HG03558 (cell line): Measurements from ENCODE around the gene YEATS2.
"Not testable (repeated sequence)": the region's sequence is repeated elsewhere in the genome, so short reads cannot be mapped to it uniquely, and the experiment has no call there.

Experiments
- ATAC-seq: cut with Tn5 transposase; IDR thresholded peaks from one replicate; pipeline ENCODE4 v1.9.1; 2021; ENCODE audit warnings: moderate number of reproducible peaks; ENCODE audit not compliant: unreplicated experiment; ENCODE audit errors: extremely low read depth

Gene YEATS2

DNA sequence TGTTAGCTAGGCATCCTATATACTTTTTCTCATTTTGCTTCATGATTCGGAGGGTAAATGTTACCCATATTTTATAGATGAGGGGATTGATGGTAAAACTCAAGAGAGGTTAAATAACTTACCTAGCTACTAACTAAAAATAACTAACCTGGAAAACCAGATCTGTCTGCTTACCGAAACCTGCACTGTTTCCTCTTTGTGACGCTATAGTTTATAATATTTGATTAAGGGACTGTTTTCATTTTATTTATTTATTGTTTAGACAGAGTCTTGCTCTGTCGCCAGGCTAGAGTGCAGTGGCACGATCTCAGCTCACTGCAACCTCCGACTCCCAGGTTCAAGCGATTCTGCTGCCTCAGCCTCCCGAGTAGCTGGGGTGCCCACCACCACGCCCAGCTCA lies 71.9 kb downstream of the YEATS2 start:
- no peak for ATAC-seq

GRCh38 chr3:183774631-183775030 lies 77.0 kb downstream of the YEATS2 start:
- ATAC-seq, result no peak

GRCh38 chr3:183775781-183776180 lies 78.2 kb downstream of the YEATS2 start:
- no peak for ATAC-seq

DNA sequence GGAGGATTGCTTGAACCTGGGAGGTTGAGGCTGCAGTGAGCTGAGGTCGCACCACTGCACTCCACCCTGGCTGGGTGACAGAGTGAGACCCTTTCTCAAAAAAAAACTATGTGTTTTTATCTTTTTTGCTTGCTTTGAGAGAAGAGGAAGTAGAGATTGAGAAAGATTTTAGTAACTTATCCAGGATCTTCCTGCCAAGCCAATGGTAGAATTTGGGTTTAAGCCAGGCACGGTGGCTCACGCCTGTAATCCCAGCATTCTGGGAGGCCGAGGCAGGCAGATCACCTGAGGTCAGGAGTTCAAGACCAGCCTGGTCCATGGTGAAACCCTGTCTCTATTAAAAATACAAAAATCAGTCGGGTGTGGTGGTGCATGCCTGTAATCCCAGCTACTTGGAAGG lies 78.9 kb downstream of the YEATS2 start:
- ATAC-seq, result not testable (repeated sequence)

GRCh38 chr3:183777016-183777618 lies 79.5 kb downstream of the YEATS2 start:
- ATAC-seq, result no peak

DNA sequence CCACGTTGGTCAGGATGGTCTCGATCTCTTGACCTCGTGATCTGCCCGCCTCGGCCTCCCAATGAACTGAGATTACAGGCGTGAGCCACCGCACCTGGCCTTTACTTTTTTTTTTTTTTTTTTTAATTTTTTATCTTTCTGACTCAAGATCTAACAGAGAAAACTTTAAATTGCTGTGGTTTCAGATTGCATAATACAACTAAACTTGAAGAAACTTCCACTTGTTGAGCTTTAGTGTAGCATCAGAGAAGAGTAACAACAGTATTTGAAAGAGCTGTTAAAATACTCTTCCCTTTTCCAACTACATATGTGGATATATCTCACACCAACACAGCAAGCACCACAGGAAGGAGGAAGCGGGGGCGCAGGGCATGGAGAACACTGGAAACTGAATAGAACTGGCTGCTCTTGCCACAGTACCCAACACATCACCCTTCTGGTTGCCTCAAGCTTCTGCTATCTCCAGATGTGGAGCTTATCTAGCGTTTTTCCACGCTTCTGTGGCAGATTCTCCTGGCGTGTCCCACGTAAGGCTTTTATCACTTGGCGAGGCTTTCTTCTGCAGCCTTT lies 82.4 kb downstream of the YEATS2 start:
- ATAC-seq, result no peak

GRCh38 chr3:183781246-183781645 lies 83.6 kb downstream of the YEATS2 start:
- ATAC-seq, result no peak

GRCh38 chr3:183782576-183783276 lies 85.1 kb downstream of the YEATS2 start:
- ATAC-seq, result no peak

DNA sequence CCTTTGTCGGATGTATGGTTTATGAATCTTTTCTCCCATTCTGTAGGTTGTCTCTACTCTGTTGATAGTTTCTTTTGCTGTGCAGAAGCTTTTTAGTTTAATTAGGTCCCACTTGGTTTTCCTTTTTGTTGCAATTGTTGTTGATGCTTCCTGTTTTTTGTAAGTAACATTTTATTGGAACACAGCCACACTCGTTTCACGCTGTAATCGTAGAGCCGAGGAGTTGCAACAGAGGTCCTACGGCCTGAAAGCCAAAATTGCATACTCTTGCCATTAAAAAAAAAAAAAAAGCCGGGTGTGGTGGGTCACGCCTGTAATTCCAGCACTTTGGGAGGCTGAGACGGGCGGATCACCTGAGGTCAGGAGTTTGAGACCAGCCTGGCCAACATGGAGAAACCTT lies 86.9 kb downstream of the YEATS2 start:
- not testable (repeated sequence) for ATAC-seq

DNA sequence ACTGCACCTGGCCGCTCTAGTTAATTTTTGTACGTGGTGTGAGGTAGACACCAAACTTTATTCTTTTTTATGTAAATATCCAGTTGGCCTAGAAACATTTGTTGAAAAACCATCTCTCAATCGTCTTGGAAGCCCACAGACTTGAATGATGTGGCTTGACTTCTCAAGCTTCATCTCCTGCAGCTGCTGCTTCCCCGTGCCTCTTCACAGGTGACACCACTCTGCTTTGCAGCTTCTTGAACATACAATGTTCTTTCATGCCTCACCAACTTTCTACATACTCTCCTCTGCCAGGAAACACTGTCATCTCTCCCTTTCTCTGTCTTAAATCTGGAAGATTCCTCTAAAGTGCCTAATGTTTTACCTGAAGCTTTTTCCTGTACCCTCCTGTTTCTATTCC lies 92.2 kb downstream of the YEATS2 start:
- ATAC-seq, result no peak

GRCh38 chr3:183790700-183791099 lies 93.1 kb downstream of the YEATS2 start:
- no peak for ATAC-seq

DNA sequence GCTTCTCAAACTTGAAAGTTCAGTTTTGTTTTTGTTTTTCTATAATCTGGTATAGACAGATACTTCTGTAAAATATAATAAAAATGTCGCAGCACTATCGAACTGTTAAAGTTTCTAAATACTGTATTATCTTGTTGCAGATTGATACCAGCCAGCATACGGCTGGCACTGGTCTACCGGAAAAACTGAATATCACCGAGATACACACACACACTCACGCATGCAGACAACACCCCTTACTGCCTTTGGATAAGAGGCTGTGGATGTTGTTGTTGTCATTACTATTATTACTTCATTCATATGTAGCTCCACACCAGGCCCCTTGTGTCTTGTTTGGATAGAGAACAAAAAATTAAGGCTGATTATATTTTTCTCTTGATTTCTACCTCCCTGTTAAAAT lies 95.4 kb downstream of the YEATS2 start:
- ATAC-seq, result no peak

DNA sequence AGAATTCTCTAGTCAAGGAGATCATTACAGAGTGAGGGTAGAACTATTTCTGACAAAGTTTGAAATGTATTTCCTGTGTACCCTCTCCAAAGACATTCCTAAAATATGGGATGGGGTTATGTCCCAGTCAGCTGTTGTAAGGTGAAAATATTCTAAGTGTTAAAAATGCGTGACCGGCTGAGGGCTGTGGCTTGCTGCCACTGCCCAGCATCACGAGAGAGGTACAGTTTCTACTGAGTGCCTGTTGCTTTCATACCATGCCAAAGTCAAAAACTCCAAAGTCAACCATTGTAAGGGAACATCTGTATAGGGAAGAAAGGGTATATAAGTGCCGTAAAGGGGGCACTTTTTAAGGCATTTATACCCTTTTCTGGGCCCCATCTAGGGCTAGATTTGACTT lies 96.9 kb downstream of the YEATS2 start:
- no peak for ATAC-seq

- ATAC-seq, result no peak
These were observed 98.8 kb downstream of the YEATS2 start for GRCh38 chr3:183796372-183796771.

- ATAC-seq, result no peak
These were observed 100.4 kb downstream of the YEATS2 start for GRCh38 chr3:183797996-183798395.

DNA sequence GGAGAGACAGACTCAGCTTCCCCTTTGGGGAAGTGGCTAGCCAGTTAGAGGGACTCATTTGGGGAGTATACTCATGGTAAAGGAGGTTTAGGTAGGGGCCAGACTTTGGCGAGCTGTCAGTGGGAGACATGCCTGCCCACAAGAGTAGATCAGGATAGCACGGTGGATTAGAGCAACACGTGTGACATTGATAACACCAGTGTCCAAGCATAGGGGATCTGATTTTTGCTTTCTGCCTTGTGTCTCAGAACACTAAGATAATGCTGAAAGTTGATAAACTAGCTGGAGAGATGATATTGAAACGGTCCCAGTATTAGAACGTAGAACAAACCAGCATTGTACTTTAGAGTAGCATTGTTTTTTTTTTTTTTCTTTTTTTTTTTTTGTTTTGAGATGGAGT lies 101.9 kb downstream of the YEATS2 start:
- no peak for ATAC-seq

GRCh38 chr3:183800243-183800863 lies 102.8 kb downstream of the YEATS2 start:
- no peak for ATAC-seq

DNA sequence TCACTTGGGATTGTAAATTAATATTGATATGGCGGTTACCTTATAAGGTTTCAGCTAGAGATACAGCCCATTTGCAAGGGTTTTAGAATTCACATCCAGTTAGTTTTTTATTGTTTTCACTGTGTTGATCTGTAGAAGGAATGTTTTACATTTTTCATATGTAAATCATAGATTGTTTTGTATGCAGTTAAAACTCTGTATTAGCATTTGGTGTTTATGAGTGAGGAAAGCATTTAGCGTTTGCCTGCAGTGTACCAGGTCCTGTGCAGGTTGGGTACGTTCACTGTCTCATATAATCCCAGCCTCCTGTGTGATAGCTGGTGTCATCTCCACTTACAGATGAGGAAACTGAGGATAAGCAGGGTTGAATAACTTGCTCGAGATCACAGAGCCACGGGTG lies 104.0 kb downstream of the YEATS2 start:
- ATAC-seq, result no peak

DNA sequence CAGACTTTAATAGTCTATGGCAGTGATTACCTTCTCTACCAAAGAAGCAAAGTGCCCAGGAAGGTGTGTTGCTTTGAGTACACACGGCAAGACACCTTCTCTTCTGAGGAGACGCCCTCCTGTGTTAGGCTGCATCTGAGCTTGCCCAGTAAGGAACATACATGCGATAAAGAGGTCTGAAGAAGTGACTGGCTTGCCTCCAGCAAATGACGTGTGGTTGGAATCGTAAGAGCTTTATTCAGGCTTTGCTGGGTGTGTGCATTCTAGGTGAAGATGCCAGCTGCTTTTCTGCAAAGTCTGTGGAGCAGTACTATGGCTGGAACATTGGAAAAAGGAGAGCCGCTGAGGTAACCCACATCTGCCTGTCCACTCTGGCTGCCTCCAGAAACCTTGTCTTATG lies 105.4 kb downstream of the YEATS2 start:
- no peak for ATAC-seq

DNA sequence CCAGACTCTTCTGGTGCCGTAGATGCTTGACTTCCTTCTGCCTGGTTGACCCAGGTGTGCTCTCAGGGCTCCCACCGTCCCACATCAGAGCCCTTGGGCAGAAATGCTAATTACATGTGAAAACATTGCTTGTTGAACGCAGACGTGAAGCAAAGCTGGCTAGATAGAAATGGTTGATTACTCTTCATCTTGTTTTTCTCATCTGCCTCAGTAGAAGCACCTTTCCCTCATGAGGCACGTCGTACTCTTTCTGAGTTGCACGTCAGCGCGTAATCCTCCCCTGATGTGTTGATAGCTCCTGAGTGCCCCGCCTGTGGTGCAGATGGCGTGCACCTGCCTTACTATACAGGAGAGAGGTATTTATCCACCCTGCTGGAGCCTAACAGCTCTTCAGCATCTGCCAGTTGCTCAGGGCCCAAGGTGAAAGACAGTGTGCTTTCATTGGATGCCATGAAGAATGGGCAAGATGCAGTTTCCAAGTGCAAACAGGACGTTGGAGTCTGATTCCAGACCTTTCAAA lies 109.7 kb downstream of the YEATS2 start:
- ATAC-seq, result no peak

- no peak for ATAC-seq
These were observed 110.3 kb downstream of the YEATS2 start for GRCh38 chr3:183807881-183808280.
